ENCODE measurements around the gene CHMP4A.

- no peak for TF ChIP-seq POLR2A (IDR thresholded peaks at IDR 0.05)
- no peak for TF ChIP-seq CTCF (IDR thresholded peaks at IDR 0.05)
Measured at GRCh38 chr14:24206260-24207103, 6.8 kb downstream of the CHMP4A start.

Measured in gastroesophageal sphincter (tissue), 3 donors.